H1 (cell line): ENCODE data around the gene PPP1R9A. TPM values are rescaled to one million over a fixed set of nuclear protein-coding genes. Genes with fewer than 3 reads are reported as not detected.

Experiments
- CHD1 ChIP-seq: IDR thresholded peaks from 2 replicates; pipeline ENCODE4 v1.6.1; 2012; ENCODE audit warnings: low read depth, low read length, improper control_type of control experiment
- CTBP2 ChIP-seq: IDR thresholded peaks from 2 replicates; pipeline ENCODE4 v1.7.0; 2011; ENCODE audit warnings: borderline replicate concordance, mild to moderate bottlenecking, moderate library complexity, mixed read lengths, low read length; ENCODE audit not compliant: insufficient read depth, insufficient read length
- KDM4A ChIP-seq: IDR thresholded peaks from one replicate; pipeline ENCODE4 v1.7.1; 2012; ENCODE audit warnings: low read depth, mild to moderate bottlenecking, moderate library complexity, low read length, inconsistent platforms; ENCODE audit not compliant: severe bottlenecking
- RFX5 ChIP-seq: IDR thresholded peaks from 2 replicates; pipeline ENCODE4 v1.6.1; 2011; ENCODE audit warnings: low read depth, low read length, improper control_type of control experiment, borderline replicate concordance
- polyA plus RNA-seq, 7 experiments: library from polyadenylated mRNA; depleted of rRNA in 3 of 7; stranded (reverse) in 5 of 7; unstranded in 2 of 7; fragments of >200 nt in 5 of 7; fragments of 200-250 nt in 2 of 7; gene quantifications; 1 replicate in 5 of 7; 2 replicates in 1 of 7; 4 replicates in 1 of 7; pipeline versions ENCODE4 v1.2.1 to v1.2.3, GENCODE V29; 2011 to 2013; ENCODE audit warnings: missing spikeins in 2 of 7, mixed read lengths in 2 of 7
- total RNA-seq: library from RNA; stranded (reverse); fragmentation: NEBNext Ultra II Directional; extraction: Animal tissue kit (Norgen Biotek cat#: 25700); gene quantifications from 2 replicates; pipeline ENCODE4 v1.2.1, GENCODE V29; 2021

Gene PPP1R9A
- total and polyA plus RNA-seq, 2 of the 8 experiments (the other 6 are each of a cell fraction or from before 2014, with no cell fraction given) = 3.0 to 20.3 TPM

DNA sequence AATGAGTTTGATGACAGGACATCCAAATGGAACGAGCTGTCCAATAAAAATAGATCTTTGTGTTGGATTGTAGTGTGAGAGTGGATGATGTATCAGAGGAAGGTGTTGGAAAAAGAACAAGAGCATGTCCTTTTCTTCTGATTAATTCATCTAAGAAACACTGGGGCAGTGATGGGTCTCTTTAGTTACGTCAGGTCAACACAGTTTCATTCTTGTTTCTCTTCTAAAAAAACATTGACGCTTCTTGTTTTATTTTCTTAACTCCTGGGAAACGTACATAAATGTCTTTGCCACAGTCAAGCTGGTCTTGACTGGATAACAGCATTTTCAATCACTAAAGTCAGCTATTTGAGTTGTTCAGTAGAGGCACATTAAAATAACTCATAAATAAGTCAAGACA is 67.0 kb downstream of the PPP1R9A start (continued):
- no peak for TF ChIP-seq CTBP2
- no peak for TF ChIP-seq RFX5
- TF ChIP-seq KDM4A = no peak
- TF ChIP-seq CHD1 = no peak
